Measurements from ENCODE around the gene LNX2. TPM values are rescaled to one million over a fixed set of nuclear protein-coding genes. Genes with fewer than 3 reads are reported as not detected.

LNX2 gene
- polyA plus RNA-seq, 5 donors = 12.1 to 20.3 (median 17.6) TPM

- DNase-seq = no peak
Measured at GRCh38 chr13:27508802-27509201, 111.5 kb downstream of the LNX2 start.

GRCh38 chr13:27505792-27506191 is 114.5 kb downstream of the LNX2 start:
- DNase-seq = no peak

DNA sequence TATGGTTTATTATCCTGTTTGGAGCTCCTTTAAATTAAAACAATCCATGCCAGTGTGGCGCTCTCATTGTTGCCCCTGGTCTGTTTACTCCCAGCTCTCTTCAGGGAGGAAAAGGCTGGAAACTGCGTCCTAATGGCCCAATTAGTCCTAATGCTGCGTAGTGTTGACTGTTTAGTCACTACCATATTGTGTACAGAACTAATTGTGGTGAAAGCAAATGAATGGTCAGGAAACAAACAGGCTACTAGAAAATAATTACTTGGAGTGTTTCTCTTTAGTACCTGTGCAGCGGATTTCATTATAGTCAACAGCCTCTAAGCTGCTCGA is 115.5 kb downstream of the LNX2 start:
- DNase-seq = no peak

GRCh38 chr13:27504128-27504867 is 116.0 kb downstream of the LNX2 start:
- DNase-seq = no peak

GRCh38 chr13:27500806-27501534 is 119.4 kb downstream of the LNX2 start:
- no peak for DNase-seq

GRCh38 chr13:27497563-27498230 is 122.6 kb downstream of the LNX2 start:
- no peak for DNase-seq

DNA sequence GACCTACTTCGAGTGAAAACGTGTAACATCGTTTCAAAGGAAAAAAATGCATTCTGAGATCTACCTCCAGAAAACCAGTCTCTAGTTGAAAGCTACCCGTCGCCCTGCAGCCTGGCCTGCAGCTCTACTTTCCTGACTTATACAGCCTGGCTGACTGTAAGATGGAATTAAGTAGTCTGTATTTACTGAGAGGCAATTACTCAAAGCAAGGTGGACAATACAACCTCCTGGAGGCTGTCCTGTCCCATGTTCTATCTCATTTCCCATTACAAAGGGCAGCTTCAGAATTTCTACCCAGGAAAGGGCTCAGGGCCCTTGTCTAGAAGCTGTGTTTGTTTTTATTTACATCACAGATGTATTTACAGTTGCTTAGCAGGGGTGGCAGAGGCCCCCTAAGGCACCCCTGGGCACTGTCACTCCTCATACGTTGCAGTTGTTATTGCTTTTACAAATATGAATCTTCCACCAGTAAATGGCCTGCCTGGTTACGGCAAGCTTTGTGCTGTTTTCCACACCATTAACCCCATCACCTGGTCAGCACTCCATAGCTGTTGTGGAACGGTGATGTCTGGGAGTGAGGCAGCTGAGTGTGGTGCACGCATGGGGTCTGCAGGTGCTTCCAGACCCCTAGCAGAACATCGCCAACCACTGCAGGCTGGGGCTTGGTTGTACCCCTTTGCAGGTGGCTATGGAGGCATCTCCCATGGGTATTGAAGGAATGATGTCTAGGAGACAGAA is 123.6 kb downstream of the LNX2 start:
- DNase-seq = no peak

GRCh38 chr13:27496006-27496405 is 124.3 kb downstream of the LNX2 start:
- DNase-seq = no peak

Other genes starting within 250 kb of the LNX2 start
- gene GTF3A, start 195.9 kb downstream of the LNX2 start, polyA plus RNA-seq (ENCODE audit: insufficient read depth in 1 of 5, insufficient read length in 5 of 5, low replicate concordance in 1 of 5) = 10 to 100 TPM; 73.3 to 88.2 (median 79.0) TPM
- gene MTIF3, start 170.0 kb downstream of the LNX2 start, polyA plus RNA-seq (ENCODE audit: insufficient read depth in 1 of 5, insufficient read length in 5 of 5, low replicate concordance in 1 of 5) = 10 to 100 TPM; 62.4 to 76.9 (median 67.0) TPM
- gene POLR1D, start 1.4 kb upstream of the LNX2 start, polyA plus RNA-seq (ENCODE audit: insufficient read depth in 1 of 5, insufficient read length in 5 of 5, low replicate concordance in 1 of 5) = 100 to 1,000 TPM; 132 to 161 (median 155) TPM
- gene GSX1, start 172.0 kb upstream of the LNX2 start, polyA plus RNA-seq (ENCODE audit: insufficient read depth in 1 of 5, insufficient read length in 5 of 5, low replicate concordance in 1 of 5) = not detected